Measurements from ENCODE around the gene PDZK1IP1. TPM values are rescaled to one million over a fixed set of nuclear protein-coding genes. Genes with fewer than 3 reads are reported as not detected.
"Not testable (repeated sequence)": the region's sequence is repeated elsewhere in the genome, so short reads cannot be mapped to it uniquely, and the experiment has no call there.

PDZK1IP1 gene
- total and polyA plus RNA-seq, 2 of the 13 experiments (the other 11 are each of a cell fraction or from before 2014, with no cell fraction given) = 0.24 to 1.6 TPM

DNA sequence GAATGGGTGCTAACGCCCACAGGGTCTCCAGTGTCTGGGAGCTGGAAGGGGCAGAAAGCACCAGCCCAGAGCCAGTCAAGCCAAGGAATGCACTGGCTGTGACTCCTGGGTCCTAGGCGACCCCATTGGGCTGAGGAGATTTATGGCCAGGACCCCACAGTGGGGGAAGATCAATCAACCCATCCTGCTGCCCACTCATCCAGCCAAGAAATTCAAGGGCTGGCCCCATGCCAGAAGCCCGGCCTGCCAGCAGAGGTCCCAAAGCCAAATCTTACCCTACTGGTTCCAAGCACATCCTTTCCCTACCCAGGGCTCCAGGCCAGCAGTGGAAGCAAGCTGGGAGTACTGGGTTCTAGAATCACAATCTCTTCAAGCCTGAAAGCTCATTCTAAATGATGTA is 6.8 kb upstream of the PDZK1IP1 start:
- Histone ChIP-seq H3K79me2 (ENCODE audit: insufficient read depth, low read length) (no peaks in the 10 kb centered on the region), H3K4me1 (ENCODE audit: insufficient read depth, low read length) (peaks cover 35% of the 10 kb centered on the region), H3K9me3 (ENCODE audit: low read length) (no peaks in the 10 kb centered on the region), H3K4me3 (replicated peaks in 1 of 3; ENCODE audit: insufficient read depth in 1 of 3, low read depth in 2 of 3, low read length in 3 of 3) (no peak overlapping the region), H3K9ac (ENCODE audit: insufficient read depth, low read depth, low read length) (no peak overlapping the region), H3K27me3 (ENCODE audit: control insufficient read depth in 1 of 2, insufficient read depth in 2 of 2, low read length in 2 of 2) (peaks cover 4 to 21% of the 10 kb centered on the region in 2 experiments; a peak in 3 of 5 replicates), H2AFZ (ENCODE audit: low read length) (no peak overlapping the region), H3K36me3 (replicated peaks in 1 of 2; ENCODE audit: control insufficient read depth in 1 of 2, insufficient read depth in 2 of 2, low read length in 2 of 2) (no peaks in the 10 kb centered on the region), H4K20me1 (ENCODE audit: insufficient read depth, low read length) (no peaks in the 10 kb centered on the region), H3K4me2 (ENCODE audit: low read depth, low read length) (no peak overlapping the region), H3K27ac (ENCODE audit: extremely low read length, insufficient read depth, low read length) (no peak overlapping the region)
- intact Hi-C loops (cut with micrococcal nuclease; ENCODE audit: unreplicated experiment) = no loop called here
- TF ChIP-seq AGO2 (optimal IDR thresholded peaks at IDR 0.05; ENCODE audit: low read depth, low read length) = no peak
- no peak for TF ChIP-seq HNF4A (CRISPR knock-in tag; IDR thresholded peaks at IDR 0.05)
- ChIA-PET CTCF (ENCODE audit: low intra/inter-chr PET ratio, low total read pairs) (no interaction called here), POLR2A (interaction anchor here (1.0 kb wide), 1 partner anchor 17 kb away, joined by 4 read pairs; no protein-coding TSS in a partner anchor)
- 0% methylated on average over 1 of the region's 3 CpGs for WGBS (ENCODE audit: low lambda C conversion rate)
- no peak for ATAC-seq
- DNase-seq (ENCODE audit: low spot score) = no peak
- in situ Hi-C loops (cut with HindIII; ENCODE audit: extremely low pct_ligation_motif_present, low pct_unique_long_range_greater_than_20kb) = loop anchor here (25.0 kb wide), 1 partner anchor 516 kb away; no protein-coding TSS in a partner anchor
- FAIRE-seq = no peak
- no TSS peak for BruUV-seq (replicated peaks)

GRCh38 chr1:47195981-47196380 is 6.1 kb upstream of the PDZK1IP1 start:
- 77% methylated on average over 9 of the region's 9 CpGs for WGBS (ENCODE audit: low lambda C conversion rate)
- H3K79me2 ChIP-seq (ENCODE audit: insufficient read depth, low read length); ATAC-seq; intact Hi-C loops (cut with micrococcal nuclease; ENCODE audit: unreplicated experiment); H4K20me1 ChIP-seq (ENCODE audit: insufficient read depth, low read length); BruUV-seq (replicated peaks); CTCF ChIA-PET (ENCODE audit: low intra/inter-chr PET ratio, low total read pairs); DNase-seq (ENCODE audit: low spot score); H3K9me3 ChIP-seq (ENCODE audit: low read length); H3K36me3 ChIP-seq (replicated peaks in 1 of 2; ENCODE audit: control insufficient read depth in 1 of 2, insufficient read depth in 2 of 2, low read length in 2 of 2); FAIRE-seq; POLR2A ChIA-PET; H3K4me2 ChIP-seq (ENCODE audit: low read depth, low read length); H3K27ac ChIP-seq (ENCODE audit: extremely low read length, insufficient read depth, low read length); H3K4me3 ChIP-seq (replicated peaks in 1 of 3; ENCODE audit: insufficient read depth in 1 of 3, low read depth in 2 of 3, low read length in 3 of 3); H3K9ac ChIP-seq (ENCODE audit: insufficient read depth, low read depth, low read length); H2AFZ ChIP-seq (ENCODE audit: low read length): not testable (repeated sequence)
- Histone ChIP-seq H3K4me1 (ENCODE audit: insufficient read depth, low read length) (peaks cover 41% of the 10 kb centered on the region), H3K27me3 (ENCODE audit: control insufficient read depth in 1 of 2, insufficient read depth in 2 of 2, low read length in 2 of 2) (peaks cover 4 to 16% of the 10 kb centered on the region in 2 experiments; a peak in 3 of 5 replicates)
- in situ Hi-C loops (cut with HindIII; ENCODE audit: extremely low pct_ligation_motif_present, low pct_unique_long_range_greater_than_20kb) = loop anchor here (25.0 kb wide), 1 partner anchor 516 kb away; no protein-coding TSS in a partner anchor

Measured in HepG2 (cell line).